GM04503 (cell line): ENCODE results near the gene DOCK10.
A peak's percentile ranks its signal among the peaks of the same experiment; 100 is the strongest.

Experiments
- DNase-seq: peaks from one replicate; pipeline ENCODE4 v3.0.0-alpha.2; 2012; ENCODE audit warnings: low read depth

DOCK10 gene

DNA sequence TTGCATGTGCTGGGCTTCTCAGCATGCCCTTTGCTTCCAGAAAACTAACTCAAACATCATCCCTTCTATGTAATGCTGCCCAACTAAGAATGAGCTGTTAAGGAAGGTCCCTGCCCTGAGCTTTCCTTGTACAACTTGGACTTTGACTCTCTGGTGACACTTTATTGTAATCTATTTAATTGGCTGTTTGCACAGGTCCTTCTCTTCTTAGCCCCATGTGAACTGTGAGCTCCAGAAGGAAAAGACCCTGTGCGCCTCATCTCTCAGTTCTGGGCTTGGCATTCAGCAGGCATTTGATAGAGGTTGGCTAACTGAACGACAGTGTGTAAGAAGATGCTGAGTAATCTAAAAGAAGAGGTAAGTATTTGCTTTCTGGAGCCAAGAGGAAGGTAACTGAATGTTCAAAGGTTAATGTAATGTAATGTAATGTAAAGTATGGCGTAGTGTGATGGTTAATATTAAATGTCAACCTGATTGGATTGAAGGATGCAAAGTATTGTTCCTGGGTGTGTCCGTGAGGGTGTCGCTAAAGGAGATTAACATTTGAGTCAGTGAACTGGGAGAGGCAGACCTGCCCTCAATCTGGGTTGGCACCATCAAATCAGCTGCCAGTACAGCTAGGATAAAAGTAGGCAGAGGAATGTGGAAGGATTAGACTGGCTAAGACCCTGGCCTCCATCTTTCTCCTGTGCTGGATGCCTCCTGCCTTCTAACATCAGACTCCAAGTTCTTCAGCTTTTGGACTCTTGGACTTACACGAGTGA lies 265.3 kb downstream of the DOCK10 start:
- DNase-seq = no peak

DNA sequence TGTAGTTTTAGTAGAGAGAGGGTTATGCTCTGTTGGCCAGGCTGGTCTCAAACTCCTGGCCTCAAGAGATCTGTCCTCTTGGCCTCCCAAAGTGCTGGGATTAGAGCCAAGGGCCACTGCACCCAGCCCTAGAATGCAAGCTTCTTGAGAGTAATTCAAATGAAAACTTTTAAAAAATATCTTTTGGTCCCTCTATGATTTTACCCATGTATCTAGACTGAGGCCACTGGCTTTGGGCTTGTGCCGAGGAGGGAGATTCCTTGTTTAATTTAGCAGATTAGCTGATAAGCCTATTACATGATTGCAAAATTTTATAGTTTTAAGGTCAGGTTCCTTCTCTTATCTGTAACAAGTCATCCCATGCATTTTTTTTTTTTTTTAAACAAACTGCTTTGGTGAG lies 266.6 kb downstream of the DOCK10 start:
- no peak for DNase-seq

DNA sequence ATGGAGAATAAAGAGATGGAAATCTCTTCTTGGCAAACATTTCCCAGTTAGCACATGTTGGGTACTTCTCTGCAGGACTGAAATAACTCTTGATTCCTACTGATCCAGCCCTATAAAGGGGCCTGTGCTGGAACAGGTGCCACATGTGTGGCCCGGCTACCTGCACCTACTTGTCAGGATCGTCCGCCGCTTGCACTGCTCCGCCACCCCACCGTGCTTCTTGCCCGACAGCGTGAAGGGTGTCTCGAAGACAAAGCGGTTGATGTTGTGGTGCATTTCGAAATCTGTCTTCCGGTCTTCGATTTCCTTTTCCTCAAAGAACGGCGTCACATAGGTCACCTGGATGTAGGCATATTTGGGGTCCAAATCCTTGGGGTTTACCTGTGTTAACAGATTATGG lies 267.5 kb downstream of the DOCK10 start:
- no peak for DNase-seq

DNA sequence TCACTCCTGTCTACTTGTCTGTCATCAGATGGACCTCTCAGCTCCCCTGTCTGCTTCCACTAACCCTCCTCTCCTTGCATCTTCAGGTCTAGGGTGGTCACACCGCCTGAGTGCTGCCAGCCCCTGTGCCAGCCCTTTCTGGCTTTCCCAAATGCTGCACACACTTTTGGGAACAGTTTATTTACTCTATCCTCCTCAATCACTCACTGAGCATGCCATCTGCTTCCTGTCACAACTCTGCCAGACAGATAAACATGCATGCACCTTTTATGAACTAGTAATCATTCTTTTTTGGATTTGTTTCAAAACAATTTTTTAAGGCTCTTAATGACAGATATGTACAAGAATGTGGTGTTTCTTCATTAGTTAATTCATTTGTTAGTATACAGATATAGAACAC lies 269.8 kb downstream of the DOCK10 start:
- no peak for DNase-seq

DNA sequence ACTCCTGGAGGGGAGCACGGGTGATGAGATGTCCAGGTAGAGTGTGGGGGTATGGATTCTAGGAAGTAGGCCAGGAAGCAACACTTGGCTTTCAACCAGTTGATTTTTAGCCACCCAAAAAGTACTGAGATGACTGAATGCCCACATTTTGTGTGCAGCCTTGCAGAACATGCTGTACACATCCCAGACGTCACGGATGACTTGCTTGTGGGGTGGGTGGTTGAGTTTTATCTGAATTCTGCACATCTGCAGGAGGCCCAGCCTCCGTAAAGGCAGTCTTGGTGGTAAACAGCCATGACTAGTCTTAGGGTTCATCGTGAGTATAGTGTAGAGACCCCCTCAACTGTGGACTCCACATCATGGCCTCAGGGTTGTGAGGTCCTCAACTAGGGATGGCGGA lies 272.8 kb downstream of the DOCK10 start:
- no peak for DNase-seq

DNA sequence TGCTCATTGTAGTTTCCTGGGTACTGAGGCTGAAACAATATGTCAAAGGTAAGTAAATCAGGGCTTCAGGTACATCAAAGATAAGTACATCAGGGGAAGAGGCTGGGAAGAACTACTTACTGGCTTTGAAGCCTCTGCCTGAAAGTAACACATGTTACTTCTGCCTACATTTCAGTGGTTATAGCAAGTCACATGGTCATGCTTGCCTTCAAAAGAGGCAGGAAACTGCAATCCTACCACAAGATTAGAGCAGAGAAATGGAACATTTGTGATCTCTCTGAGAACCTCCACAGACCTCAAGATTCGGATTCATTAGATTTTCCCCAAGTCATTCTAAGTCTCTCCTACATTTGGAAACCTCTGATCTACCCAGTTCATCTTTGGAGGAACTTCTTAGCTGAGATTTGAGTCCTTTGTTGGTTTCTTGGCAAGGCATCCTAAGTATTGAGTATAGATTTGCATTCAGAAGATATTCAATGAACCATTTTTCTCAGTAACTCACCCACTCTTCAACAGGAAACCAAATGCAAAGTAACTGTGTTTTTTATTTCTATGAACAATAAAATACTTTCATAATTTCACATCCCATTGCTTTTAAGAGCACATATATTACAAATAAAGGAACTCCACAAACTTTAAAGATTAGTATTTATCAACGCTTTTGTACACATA lies 277.6 kb downstream of the DOCK10 start:
- no peak for DNase-seq

DNA sequence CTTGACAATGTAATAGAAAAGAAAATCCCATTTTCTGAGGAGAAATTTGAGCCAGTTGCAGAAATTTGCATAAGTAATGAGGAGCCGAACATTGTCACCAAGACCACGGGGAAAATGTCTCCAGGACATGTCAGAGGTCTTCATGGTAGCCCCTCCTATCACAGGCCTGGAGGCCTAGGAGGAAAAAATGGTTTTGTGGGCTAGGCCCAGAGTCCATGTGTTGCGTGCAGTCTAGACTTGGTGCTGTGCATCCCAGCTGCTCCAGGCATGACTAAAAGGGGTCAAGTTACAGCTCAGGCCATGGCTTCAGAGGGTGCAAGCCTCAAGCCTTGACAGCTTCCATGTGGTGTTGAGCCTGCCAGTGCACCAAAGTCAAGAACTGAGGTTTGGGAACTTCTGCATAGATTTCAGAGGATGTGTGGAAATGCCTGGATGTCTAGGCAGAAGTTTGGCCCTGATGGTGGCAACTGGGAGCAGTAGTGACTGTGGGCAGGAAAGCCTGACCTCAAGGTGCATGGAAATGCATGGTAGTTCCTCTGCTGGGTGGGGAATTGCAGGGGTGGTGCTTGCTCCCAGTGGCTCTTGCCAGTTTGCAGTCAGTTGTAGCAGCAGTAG lies 284.2 kb downstream of the DOCK10 start:
- no peak for DNase-seq

DNA sequence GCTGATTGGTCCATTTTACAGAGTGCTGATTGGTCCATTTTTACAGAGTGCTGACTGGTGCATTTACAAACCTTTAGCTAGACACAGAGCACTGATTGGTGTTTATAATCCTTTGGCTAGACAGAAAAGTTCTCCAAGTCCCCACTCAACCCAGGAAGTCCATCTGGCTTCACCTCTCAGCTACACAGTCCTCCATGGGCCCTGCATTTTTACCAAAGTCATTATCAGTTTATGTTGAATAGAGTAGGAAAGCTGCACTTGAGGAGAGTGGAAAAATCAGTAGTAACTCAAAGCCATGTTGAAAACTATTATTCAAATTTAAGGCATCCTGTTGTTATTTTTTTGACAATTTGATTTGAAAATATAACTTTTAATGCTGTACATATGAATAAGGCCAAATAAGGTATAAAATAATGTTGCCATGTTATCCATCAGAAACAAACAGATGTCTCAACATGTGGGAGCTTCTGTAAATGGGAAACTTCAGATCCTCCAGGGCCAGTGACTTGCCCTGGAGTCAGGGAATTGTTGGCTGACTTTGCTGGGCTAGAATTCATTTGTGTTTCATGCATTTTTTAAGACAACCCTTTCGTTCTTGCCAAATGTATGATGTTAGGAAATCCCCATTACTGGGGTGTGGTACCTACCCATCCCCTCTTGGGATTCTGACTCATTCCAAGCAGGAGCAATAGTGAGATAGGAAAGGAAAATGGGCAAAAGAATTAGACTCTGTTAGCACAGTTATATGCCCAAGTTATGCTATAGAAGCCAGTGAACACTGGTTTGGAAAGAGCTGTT lies 288.3 kb downstream of the DOCK10 start:
- DNase-seq = peak; percentile 80

DNA sequence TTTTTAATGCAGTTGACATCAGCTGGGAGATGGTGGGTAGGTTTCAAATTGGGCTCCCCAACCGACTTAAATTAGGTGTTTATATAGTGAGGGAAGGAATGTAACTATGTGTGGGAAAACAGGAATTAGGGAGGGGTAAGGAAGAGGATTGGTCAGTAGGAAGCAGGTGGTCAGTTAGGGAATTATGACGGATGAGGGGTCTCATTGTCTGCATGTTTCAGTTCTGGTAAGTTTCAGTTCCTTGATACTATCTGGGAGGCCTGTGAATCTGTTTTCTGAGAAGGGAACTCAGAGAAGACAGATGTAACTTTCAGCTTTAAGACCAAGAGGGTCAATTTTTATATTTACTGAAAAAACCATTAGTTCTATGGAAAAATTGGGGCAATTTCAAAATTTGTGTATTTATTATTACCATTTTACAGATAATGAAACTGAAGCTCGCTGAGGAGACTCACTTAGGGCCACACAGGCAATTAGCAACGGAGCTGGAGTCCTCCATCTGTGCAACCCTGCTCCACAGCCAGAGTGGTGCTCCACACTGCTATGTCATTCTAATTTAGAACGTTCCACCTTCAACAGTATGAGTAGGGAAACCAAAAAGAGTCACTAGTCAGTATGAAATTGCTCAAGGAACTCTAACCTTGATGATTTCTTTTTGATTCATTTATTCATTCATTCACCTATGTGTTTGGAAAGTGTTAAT lies 290.1 kb downstream of the DOCK10 start:
- no peak for DNase-seq

DNA sequence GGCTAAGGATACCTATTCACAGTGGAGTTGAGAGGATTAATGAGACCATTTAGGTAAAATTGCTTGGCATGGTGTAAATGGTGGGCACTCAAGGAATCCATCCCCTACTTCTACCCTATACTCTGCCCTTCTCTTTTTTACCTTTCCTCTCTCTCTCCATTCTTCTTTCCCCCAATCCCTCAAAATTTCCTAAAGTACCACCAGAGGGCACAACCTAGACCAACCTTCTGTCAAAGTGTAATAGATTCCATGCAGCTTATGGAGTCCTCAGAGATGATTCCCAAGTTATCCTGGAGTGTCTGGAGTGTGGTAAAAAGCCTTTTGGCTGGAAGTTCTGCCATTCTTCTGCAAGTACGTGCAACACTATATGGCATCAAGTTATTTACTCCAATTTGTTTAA lies 293.1 kb downstream of the DOCK10 start:
- no peak for DNase-seq

DNA sequence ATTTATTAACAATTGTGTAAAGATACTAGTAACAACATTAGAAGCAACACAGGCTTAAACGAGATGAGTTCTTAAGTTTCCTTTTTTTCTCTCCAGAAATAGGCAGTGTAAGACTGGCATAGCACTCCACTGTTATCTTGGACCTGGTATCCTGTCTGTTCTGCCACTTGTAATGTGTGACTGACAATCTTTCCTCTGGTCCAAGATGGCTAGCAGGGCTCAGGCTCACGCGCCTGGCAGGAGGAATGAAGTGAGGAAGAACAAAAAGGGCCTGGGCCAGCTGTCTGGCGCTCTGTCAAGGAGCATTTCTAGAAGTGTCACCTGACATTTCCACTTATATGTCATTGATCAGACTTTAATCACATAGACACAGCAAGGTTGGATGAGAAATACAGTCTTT lies 294.5 kb downstream of the DOCK10 start:
- DNase-seq = no peak

DNA sequence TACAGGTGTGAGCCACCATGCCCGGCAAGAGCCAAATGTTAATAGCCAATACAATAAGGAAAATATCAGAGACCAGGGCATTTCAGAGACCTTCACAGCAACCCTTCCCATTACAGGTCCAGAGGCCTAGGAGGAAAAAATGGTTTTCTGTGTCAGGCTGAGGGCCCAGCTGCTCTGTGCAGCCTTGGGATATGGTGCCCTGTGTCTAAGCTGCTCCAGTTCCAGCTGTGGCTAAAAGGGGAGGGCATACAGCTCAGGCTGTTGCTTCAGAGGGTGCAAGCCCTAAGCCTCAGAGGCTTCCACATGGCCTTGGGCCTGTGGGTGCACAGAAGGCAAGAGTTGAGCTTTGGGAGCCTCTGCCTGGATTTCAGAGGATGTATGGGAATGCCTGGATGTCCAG lies 306.0 kb downstream of the DOCK10 start:
- DNase-seq = no peak

DNA sequence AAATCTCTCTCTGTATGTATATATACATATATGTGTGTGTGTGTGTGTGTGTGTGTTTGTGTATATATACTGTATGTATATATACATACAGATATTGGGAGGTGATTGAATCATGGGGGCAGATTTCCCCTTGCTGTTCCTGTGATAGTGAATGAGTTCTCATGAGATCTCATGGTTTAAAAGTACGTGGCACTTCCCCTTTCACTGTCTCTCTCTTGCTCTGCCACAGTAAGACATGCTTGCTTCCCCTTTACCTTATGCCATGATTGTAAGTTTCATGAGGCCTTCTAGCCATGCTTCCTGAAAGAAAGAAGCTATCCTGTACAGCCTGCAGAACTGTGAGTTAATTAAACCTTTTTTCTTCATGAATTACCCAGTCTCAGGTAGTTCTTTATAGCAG lies 307.3 kb downstream of the DOCK10 start:
- DNase-seq = no peak

DNA sequence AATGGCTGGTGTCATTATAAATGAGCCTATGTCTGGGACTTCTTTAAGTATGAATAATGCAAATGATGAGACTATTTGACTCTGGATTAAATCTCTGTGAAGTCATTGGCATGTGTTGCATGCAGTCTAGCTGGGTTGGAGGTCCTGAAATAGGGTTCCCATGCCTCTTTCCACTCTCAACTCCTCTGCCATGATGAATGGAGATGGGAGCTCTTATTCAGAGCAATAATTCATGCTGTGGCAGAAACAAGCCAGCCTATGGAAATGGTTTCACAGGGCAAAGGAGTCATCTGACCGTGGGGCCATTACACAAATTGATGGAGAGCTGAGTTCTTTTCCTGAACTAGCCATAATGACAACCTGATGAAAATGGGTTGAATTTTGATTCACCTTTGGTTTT lies 310.6 kb downstream of the DOCK10 start:
- no peak for DNase-seq

DNA sequence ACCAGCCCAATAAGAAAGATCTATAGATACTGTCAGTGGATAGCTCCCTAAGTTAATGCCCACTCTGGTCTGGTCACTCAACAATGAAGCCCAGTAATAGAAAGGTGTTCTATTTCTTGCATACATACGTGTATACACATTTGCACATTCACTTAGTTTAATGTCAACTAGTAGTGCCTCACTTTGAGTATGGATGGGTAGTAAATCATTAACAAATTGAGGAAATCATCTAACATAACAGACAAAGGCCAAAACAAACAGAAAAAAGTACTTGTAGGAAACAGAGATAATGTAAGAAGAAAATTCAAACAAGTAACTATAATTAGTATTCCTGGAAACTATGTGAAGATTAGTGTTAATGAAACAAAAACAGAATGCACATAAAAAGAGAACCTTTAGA lies 312.8 kb downstream of the DOCK10 start:
- no peak for DNase-seq

DNA sequence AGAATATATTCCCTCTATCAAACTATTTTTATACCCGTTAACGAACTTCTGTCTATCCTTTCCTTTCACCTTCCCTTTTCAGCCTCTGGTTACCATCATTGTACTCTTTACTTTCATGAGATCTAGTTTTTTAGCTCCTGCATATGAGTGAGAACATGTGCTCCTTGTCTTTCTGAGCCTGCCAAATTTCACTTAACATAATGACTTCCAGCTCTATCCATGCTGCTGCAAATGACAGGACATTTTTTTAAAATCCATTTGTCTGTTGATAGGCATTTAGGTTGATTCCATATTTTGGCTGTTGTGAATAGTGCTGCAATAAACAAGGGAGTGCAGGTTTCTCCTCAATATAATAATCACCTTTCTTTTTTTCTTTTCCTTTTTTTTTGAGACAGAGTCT lies 317.9 kb downstream of the DOCK10 start:
- no peak for DNase-seq

DNA sequence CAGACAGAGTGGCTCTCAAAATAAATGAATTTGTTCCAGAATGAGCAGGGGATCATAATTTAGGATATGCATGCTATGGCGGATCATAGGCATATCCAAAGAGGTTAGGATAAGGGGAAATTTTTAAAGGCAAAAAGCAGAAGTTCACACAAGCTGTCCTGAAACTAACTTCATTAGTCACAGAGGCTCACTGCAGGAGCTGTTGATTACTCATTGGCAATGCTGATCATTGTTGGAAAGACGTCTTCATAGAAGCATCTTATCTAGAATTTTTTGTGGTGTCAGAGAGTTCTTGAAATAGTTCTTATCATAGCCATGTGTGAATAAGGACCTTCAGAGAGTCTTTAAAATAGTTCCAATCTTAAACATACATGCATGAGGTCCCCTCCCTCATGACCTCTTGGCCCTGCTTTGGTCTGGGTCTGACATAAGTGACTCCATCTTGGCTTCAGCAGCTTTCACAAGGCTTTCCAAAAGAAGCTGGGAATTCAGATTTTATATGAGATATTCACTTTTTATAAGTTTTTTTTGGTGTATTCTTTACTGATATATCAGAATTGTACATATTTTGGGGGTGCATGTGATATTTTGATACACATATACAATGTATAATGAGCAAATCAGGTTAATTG lies 318.6 kb downstream of the DOCK10 start:
- DNase-seq = peak; percentile 42

DNA sequence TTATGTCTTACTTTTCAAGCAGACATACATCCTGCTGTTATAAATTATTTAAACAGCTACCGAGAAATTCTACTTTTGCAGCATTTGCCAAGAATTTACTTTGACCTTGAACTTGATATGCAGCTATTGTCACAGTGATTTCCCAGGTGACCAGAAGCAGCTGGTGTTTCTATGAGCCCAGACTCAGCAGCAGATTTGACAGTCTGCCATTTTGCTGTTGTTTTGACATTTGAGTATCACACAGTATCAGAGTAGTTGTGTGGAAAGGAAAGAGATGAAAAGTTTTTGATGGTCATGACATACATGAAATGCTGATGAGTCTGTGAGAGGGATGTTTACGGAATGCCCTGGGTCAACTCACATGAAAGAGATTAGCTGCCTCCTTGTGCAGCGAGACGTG lies 319.5 kb downstream of the DOCK10 start:
- DNase-seq = no peak

DNA sequence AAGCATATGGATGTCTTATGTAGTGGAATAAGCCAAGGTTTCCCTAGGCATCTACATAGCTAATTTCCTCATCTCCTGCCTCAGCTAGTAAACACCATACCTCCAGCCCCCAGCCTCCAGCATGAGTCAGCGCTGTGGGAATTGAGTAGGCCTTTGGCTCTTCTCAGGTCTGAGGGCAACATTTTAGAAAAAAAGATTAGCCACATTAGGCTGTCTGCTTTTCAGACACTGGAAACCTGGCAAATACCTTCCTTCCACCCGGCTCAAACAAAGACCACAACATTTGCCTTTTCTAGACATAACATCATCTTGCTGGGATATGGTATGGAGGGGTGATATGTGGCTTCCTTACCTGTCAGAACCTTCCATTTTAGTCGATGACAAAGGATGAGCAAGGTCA lies 320.0 kb downstream of the DOCK10 start:
- DNase-seq = no peak

DNA sequence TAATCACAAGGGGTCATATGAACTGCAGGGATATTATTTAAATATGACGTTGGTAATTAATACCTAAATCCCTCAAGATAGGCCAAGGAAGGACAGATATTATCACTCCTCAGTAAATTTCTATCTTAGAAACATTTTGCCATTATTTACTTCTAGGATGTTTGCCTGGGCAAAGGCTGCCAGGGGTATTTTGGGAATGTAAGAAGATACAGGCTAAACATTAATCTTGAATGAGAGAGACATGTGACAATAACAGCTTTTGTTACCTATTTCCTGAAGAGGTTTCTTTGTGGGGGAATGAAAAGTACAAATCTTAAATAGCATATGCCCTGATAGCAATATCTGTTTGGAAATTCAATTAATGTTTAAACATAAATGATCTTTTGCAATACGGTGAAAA lies 325.3 kb downstream of the DOCK10 start:
- DNase-seq = no peak

DNA sequence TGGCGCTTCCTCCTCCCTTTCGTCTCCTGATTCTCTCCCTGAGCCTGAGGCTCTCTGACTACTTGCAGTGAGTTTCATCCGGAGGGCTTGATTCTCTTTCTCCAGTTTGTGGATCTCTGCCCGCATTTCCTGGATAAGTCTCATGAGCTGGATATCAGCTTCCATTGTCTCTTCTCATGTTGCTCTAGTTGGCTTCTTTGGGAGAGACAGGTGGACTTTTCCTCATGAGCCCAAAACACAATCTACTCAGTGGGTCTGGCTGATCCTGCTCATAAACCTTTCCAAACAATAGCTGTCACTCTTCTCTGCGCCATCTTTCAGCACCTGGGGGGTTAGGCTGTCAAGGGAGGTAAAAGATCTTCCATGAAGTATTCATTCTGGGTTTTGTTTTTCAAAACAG lies 326.1 kb downstream of the DOCK10 start, which contains the start of gene CCDC195:
TSS of gene CCDC195 (minus strand) at position 165 of the 400 bp plus-strand sequence. CDS start at position 165, 0 bp downstream.
- DNase-seq = no peak
